Posterior vena cava (tissue), 2 donors: ENCODE data around the gene NR0B1. TPM values are rescaled to one million over a fixed set of nuclear protein-coding genes. Genes with fewer than 3 reads are reported as not detected.

Source experiments
- DNase-seq: peaks from one replicate; pipeline ENCODE4 v3.0.0-alpha.2; 2020; ENCODE audit warnings: low spot score
- intact Hi-C, 2 donors: fragments of 100-400 bp; cut with DNase I; formaldehyde crosslinking; loops; one replicate each; pipeline versions ENCODE4 v1.14.1 to v1.14.2; 2022 to 2023
- total RNA-seq, 2 donors: library from RNA; stranded (reverse); fragmentation: NEBNext Ultra II Directional; extraction: Animal tissue kit (Norgen Biotek cat#: 25700); gene quantifications; one replicate each; pipeline ENCODE4 v1.2.1, GENCODE V29; 2021
- donor health status: DM: yes; HTN: yes; CAD: no.
- donor health status: DM: yes; HTN: yes; CAD: no.

The NR0B1 gene
- total RNA-seq, 2 donors from 2014 or later = not detected

- intact Hi-C loops = no loop called here
- DNase-seq = no peak
These were observed 28.8 kb downstream of the NR0B1 start for GRCh38 chrX:30280428-30280827.

GRCh38 chrX:30278365-30278764, 30.8 kb downstream of the NR0B1 start:
- DNase-seq = no peak
- intact Hi-C loops = no loop called here

DNA sequence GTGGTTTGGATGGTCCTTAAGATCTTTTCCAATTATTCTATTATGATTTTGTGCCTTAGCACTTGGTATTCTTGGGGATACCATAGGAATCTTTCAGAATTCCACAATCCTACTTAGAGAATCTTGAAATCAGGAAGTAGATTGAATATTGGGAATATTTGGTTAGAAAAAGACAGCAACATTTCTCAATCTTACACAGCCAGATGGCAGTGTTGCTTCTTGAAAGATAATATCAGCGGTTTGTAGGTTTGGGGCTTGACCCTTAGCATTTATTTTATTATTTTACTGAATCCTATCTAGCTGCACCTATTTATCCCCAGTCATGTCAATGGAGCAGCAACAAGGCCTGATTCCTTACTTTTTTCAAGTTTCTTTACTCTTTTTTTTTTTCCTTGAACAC, 33.7 kb downstream of the NR0B1 start:
- intact Hi-C loops = no loop called here
- DNase-seq = no peak

GRCh38 chrX:30270639-30271038, 38.6 kb downstream of the NR0B1 start:
- intact Hi-C loops = no loop called here
- DNase-seq = no peak

DNA sequence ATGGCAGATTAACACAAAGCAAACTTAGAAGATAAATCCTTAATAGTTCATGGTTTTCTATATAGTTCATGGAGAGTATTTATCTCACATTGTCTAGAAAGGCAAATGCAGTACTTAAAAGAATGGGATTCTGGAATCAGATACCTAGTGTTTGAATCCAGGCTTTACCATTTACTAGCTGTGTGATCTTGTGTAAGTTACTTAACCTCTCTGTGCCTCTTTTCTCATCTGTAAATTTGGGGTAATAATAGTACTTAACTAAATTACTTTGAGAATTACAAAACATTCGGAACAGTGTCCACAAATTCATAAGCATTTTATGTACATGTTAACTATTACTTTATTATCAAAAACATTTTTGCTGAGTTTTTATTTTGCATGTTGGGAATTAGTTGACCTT, 46.4 kb downstream of the NR0B1 start:
- DNase-seq = no peak
- intact Hi-C loops = no loop called here

- no peak for DNase-seq
- intact Hi-C loops = no loop called here
These were observed 48.2 kb downstream of the NR0B1 start for GRCh38 chrX:30261012-30261411.

DNA sequence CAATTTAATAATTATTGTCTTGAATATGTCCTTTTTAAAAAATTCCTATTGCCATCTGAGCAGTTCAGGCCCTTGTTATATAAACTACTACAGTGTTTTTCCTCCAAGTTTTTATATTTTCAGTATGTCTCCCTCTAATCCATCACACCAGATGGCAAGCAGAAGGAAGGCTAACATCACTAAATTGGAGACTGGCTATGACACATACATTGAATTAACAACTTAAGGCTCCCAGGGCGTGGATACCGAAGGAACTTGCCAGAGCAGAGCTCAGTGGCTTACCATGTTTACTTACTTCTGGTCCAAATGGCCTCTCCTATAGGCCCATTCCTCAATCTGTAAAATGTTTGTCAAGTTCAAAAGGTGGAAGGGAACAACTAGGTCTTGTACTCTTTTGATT, 49.3 kb downstream of the NR0B1 start:
- no peak for DNase-seq
- intact Hi-C loops = no loop called here

Other genes with a start within 250 kb of the NR0B1 start
- not detected for gene MAGEB2, start 93.8 kb downstream of the NR0B1 start, total RNA-seq
- gene MAGEB3, start 78.7 kb downstream of the NR0B1 start, total RNA-seq = not detected
- not detected for gene MAGEB4, start 67.4 kb downstream of the NR0B1 start, total RNA-seq
- not detected for gene MAGEB1, start 62.2 kb downstream of the NR0B1 start, total RNA-seq